Peyer's patch (tissue), 4 donors: Measurements from ENCODE around the gene WAPL. TPM values are rescaled to one million over a fixed set of nuclear protein-coding genes. Genes with fewer than 3 reads are reported as not detected.

Source experiments
- DNase-seq, 3 donors: peaks; one replicate each; pipeline ENCODE4 v3.0.0-alpha.2; 2017 to 2019
- H3K27ac ChIP-seq, 4 donors: fragments of 200-600 bp; sonication (generic); one replicate each; pipeline ENCODE4 v1.5.1; 2016 to 2019
- H3K27me3 ChIP-seq, 2 donors: fragments of 200-600 bp; sonication (generic); one replicate each; pipeline ENCODE4 v1.5.1; 2019
- H3K36me3 ChIP-seq, 3 donors: fragments of 200-600 bp; sonication (generic); one replicate each; pipeline ENCODE4 v1.5.1; 2016 to 2019
- H3K4me1 ChIP-seq, 4 donors: fragments of 200-600 bp; sonication (generic); one replicate each; pipeline ENCODE4 v1.5.1; 2016 to 2019
- H3K4me3 ChIP-seq, 4 donors: fragments of 200-600 bp; sonication (generic); 1 replicate in 3 of 4; 2 replicates in 1 of 4; pipeline ENCODE4 v1.5.1; 2016 to 2019; ENCODE audit warnings: mild to moderate bottlenecking in 1 of 4
- H3K9me3 ChIP-seq, 4 donors: fragments of 200-600 bp; sonication (generic); one replicate each; pipeline ENCODE4 v1.5.1; 2016 to 2019; ENCODE audit warnings: mild to moderate bottlenecking in 1 of 4
- POLR2A ChIP-seq, 2 donors: fragments of 450-650 bp; IDR thresholded peaks; one replicate each; pipeline ENCODE4 v1.5.1; 2017; ENCODE audit warnings: antibody characterized with exemption in 2 of 2, mild to moderate bottlenecking in 2 of 2, moderate library complexity in 2 of 2
- total RNA-seq, 4 donors: library from RNA; depleted of rRNA; stranded (reverse); fragments of >200 nt; gene quantifications; one replicate each; pipeline ENCODE4 v1.1.0, GENCODE V29; 2016
- TF ChIP-seq, protein P1 (sequence below), 6 experiments: fragments of 450-650 bp in 4 of 6; fragments of 200-600 bp in 2 of 6; sonication (generic) in 1 of 6; IDR thresholded peaks; one replicate each; pipeline ENCODE4 v1.5.1; 2017 to 2019; ENCODE audit warnings: antibody characterized with exemption in 6 of 6, mild to moderate bottlenecking in 3 of 6, moderate library complexity in 1 of 6

The WAPL gene
- total RNA-seq, 4 donors from 2014 or later, result 32.4 to 49.5 (median 45.1) TPM

- Histone ChIP-seq H3K4me3 (no peak overlapping the region), H3K9me3 (no peaks in the 10 kb centered on the region), H3K27me3 (no peaks in the 10 kb centered on the region), H3K27ac (no peak overlapping the region), H3K36me3 (peaks cover 0 to 83% (median 0%) of the 10 kb centered on the region in 3 donors), H3K4me1 (no peaks in the 10 kb centered on the region)
- DNase-seq, result no peak
- TF ChIP-seq, protein P1, sequence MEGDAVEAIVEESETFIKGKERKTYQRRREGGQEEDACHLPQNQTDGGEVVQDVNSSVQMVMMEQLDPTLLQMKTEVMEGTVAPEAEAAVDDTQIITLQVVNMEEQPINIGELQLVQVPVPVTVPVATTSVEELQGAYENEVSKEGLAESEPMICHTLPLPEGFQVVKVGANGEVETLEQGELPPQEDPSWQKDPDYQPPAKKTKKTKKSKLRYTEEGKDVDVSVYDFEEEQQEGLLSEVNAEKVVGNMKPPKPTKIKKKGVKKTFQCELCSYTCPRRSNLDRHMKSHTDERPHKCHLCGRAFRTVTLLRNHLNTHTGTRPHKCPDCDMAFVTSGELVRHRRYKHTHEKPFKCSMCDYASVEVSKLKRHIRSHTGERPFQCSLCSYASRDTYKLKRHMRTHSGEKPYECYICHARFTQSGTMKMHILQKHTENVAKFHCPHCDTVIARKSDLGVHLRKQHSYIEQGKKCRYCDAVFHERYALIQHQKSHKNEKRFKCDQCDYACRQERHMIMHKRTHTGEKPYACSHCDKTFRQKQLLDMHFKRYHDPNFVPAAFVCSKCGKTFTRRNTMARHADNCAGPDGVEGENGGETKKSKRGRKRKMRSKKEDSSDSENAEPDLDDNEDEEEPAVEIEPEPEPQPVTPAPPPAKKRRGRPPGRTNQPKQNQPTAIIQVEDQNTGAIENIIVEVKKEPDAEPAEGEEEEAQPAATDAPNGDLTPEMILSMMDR (IDR thresholded peaks at IDR 0.05), result no peak
- TF ChIP-seq POLR2A (IDR thresholded peaks at IDR 0.05), result no peak
These were observed 71.5 kb downstream of the WAPL start for GRCh38 chr10:86449926-86450558.

DNA sequence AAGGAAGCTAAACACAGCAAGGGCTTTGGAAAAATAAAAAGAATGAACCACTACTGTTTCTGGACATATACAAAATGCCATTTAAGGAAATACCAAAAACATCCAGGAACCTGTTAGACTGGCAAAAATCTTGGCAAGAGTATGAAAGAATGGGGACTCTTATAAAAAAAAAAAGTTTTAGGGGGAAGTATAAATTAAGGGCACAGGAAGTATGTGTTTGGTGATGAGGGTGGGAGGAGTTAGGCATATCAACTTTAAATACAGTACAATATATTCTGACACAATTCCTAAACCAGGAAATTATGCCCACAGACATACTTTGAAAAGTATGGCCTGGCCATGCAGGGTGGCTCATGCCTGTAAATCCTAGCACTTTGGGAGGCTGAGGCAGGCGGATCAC, 74.2 kb downstream of the WAPL start:
- no peak for TF ChIP-seq POLR2A (IDR thresholded peaks at IDR 0.05)
- TF ChIP-seq, protein P1 (IDR thresholded peaks at IDR 0.05), result no peak
- peaks cover 0 to 67% (median 0%) of the 10 kb centered on the region in 3 donors for H3K36me3 ChIP-seq
- H3K4me1 ChIP-seq, result no peaks in the 10 kb centered on the region
- no peak overlapping the region for H3K4me3 ChIP-seq
- DNase-seq, result no peak
- H3K9me3 ChIP-seq, result no peaks in the 10 kb centered on the region
- no peaks in the 10 kb centered on the region for H3K27me3 ChIP-seq
- H3K27ac ChIP-seq, result no peak overlapping the region

DNA sequence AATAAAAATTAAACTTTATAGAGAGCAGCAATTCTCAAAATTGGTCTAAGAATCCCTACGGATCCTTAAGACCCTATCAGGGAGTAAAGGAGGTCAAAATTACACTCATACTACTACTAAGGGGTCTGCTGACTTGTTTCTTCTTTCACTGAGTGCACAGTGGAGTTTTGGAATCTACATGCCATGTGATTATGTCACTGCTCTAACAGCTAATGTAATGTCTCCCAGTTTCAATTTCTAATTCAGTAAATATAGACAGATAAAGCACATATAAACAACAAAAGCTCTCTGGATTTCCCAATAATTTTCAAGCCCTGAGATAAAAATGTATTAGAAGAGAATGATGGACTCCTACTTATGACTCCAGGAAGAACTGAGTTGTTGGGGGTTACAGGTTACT, 74.6 kb downstream of the WAPL start:
- TF ChIP-seq POLR2A (IDR thresholded peaks at IDR 0.05), result no peak
- TF ChIP-seq, protein P1 (IDR thresholded peaks at IDR 0.05), result no peak
- Histone ChIP-seq H3K27me3 (no peaks in the 10 kb centered on the region), H3K36me3 (peaks cover 0 to 67% (median 0%) of the 10 kb centered on the region in 3 donors), H3K4me1 (no peaks in the 10 kb centered on the region), H3K4me3 (no peak overlapping the region), H3K9me3 (no peaks in the 10 kb centered on the region), H3K27ac (no peak overlapping the region)
- no peak for DNase-seq

DNA sequence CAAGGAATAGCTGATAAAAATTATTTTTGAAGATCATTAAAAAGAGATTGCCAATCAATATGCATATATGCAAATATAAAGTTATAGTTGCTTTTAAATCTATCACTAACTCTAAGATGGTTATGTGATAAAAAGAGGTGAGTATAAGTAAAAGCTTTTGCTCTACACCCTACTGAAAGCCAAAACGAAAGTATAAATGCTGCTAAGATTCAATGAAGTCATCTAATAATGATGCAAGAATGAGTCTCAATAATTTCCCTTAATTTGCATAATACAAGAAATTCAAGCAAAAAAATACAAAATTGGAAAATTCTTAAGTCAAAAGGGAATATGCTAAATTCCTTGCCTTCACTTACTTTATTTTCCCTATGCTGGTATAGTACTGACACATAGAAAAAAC, 75.2 kb downstream of the WAPL start:
- Histone ChIP-seq H3K27me3 (no peaks in the 10 kb centered on the region), H3K4me3 (no peak overlapping the region), H3K36me3 (peaks cover 0 to 67% (median 0%) of the 10 kb centered on the region in 3 donors), H3K9me3 (no peaks in the 10 kb centered on the region), H3K4me1 (peaks cover 0 to 3% (median 0%) of the 10 kb centered on the region in 4 donors), H3K27ac (no peak overlapping the region)
- no peak for TF ChIP-seq POLR2A (IDR thresholded peaks at IDR 0.05)
- TF ChIP-seq, protein P1 (IDR thresholded peaks at IDR 0.05), result no peak
- no peak for DNase-seq

- H3K27ac ChIP-seq, result no peak overlapping the region
- no peaks in the 10 kb centered on the region for H3K9me3 ChIP-seq
- H3K36me3 ChIP-seq, result peaks cover 0 to 59% (median 0%) of the 10 kb centered on the region in 3 donors
- H3K4me3 ChIP-seq, result no peak overlapping the region
- H3K27me3 ChIP-seq, result no peaks in the 10 kb centered on the region
- H3K4me1 ChIP-seq, result peaks cover 0 to 10% (median 0%) of the 10 kb centered on the region in 4 donors
- no peak for DNase-seq
- TF ChIP-seq, protein P1 (IDR thresholded peaks at IDR 0.05), result no peak
- TF ChIP-seq POLR2A (IDR thresholded peaks at IDR 0.05), result no peak
These were observed 77.7 kb downstream of the WAPL start for GRCh38 chr10:86443936-86444335.
